HG02943 (cell line): Measurements from ENCODE around the gene FAM227A.
A peak's percentile ranks its signal among the peaks of the same experiment; 100 is the strongest.
"Not testable (repeated sequence)": the region's sequence is repeated elsewhere in the genome, so short reads cannot be mapped to it uniquely, and the experiment has no call there.

ENCODE experiments used
- ATAC-seq: cut with Tn5 transposase; IDR thresholded peaks from one replicate; pipeline ENCODE4 v1.9.1; 2021; ENCODE audit warnings: mild to moderate bottlenecking, low read depth, moderate library complexity; ENCODE audit not compliant: unreplicated experiment

The FAM227A gene

DNA sequence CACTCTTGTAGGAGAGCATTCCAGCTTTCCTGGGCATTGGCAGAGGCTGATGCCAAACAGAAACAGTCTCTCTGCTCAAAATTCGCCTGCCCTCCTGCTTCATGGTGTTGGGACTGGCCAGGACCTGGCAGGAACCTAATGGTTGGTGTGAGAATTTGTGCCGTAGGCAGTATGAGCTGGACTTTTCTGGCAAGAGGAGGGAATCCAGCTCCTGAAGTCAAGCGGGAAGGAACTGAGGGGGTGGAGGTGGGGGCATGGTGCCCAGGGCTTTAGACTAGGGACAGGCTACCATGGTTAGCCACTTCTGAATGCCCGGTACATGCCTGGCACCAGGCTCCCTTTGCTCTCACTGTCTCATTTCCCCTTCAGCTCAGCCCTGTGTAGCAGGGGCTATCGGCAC is 18.7 kb upstream of the FAM227A start:
- ATAC-seq = no peak

DNA sequence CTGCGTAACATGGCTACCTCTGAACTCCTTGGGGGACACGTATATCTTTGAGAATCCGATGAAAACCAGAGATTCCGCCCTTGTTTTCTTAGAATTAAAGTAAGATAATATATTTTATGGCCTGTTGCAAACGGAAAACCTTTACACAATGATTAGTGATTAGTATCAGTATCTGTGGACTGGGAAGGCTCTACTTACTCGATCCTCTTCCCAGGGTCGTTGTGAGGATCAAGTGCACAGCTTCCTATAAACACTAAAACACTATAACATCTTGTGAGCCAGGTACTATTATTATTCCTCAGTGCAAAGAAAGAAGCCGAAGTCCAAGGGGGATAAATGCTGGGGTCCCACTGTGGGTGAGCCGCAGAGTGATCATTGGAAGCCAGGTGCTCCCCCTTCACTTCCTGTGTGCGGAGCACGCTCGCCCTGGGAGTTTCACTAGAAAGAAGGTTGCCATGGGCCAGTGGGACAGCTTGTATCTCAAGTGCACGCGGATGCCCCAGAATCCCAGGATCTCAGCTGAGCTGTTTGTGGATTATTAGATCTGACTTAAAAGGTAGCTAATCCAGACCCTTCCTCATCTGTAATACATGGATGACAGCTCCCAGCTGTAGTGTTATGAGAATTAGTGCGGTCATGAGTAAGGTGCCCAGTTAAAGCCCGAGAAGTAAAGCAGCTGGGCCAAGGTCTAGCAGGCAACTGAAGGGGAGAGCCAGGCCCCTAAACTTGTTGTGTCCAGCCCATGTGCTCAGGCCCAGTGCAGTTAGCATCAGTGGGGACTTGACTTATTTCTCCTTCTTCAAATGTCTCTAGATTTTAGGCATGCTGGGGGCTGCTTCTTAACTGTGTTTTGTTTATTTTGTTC is 1.1 kb upstream of the FAM227A start:
- ATAC-seq = no peak

DNA sequence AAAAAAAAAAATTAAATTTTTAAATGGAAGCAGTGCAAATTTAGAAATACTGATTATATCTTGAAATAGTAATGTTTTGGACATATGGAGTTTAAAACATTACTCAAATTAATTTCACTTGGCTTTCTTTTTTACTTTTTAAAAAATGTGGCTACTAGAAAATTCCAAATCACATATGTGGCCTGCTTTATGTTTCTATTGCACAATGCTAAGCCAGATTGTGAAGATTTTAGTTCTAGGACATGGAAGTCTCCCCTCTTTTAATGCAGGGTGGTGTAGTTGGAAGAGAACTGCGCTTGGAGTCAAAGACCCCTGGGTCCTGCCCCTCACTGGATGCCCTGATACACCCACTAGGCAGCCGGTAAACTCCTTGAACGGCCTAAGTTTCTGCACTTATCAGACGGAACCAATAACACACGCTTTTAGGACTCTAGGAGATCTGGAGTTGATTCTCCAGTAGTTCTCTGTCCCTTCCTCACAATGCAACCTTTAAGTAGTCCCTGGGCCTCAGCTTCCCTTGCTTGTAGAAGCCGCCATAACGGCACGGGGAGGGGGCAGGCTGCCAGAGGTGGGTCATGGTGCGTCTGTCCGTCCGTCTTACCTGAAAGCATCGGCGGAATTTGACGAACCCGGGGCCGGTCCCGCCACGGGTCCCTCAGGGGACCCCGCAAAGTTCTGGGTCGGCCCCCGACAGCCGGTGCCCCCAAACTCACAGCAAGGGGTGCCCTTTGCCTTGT is 505 bp downstream of the FAM227A start:
- ATAC-seq = peak; percentile 12

DNA sequence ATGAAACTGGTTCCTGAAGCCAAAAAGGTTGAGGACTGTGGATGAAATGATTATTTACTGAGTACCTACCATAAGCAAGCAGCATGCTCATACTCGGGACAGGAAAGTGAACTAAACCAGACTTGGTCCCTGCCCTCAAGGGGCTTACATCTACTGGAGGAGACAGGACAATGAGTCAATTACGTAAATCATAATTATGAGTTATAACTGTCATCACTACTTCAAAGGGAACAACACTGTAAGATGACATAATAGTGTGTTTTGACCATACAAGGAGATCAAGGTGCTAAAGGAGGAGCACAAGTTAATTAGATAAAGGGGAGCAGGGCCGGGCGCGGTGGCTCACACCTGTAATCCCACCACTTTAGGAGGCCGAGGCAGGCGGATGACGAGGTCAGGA is 2.5 kb downstream of the FAM227A start:
- no peak for ATAC-seq

DNA sequence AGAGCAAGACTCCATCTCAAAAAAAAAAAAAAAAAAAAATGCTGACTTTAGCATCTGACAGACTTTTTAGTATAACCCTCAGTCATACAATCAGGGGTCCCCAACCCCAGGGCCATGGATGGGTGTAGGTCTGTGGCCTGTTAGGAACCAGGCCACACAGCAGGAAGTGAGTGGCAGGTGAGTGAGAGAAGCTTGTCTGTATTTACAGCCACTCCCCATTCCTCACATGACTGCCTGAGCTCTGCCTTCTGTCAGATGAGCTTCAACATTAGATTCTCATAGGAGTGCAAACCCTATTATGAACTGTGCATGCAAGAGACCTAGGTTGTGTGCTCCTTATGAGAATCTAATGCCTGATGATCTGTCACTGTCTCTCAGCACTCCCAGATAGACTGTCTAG is 3.3 kb downstream of the FAM227A start:
- no peak for ATAC-seq

DNA sequence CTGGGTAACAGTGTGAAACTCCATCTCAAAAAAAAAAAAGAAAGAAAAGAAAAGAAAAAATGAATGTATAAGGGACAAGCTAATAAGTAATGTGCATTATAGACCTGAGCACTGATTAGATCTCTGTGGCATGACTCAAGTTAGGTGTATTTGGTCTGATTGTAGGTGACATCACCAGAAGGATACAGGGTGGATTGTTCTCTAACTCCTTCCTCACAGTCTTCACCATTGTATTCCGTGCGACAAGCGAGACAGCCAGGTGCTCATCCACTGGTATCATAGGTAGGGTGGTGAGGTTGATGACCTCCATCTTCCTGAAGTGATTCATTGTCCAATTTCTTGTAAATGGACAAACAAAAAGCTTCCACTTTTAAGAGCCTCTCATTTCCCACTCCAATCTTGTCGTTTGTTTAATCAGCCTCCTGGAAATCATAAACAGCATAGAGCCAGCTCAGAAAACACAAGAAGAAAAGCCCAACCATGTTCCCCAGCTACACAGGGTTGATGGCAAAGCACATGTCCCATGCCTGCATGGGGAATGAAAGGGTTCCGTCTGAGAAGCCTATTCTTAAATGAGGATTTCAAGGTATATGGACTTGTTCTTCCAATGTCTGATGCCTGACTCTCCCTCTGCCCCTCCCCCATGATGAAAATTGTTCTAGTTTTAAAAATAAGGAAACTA is 6.2 kb downstream of the FAM227A start:
- ATAC-seq = no peak

DNA sequence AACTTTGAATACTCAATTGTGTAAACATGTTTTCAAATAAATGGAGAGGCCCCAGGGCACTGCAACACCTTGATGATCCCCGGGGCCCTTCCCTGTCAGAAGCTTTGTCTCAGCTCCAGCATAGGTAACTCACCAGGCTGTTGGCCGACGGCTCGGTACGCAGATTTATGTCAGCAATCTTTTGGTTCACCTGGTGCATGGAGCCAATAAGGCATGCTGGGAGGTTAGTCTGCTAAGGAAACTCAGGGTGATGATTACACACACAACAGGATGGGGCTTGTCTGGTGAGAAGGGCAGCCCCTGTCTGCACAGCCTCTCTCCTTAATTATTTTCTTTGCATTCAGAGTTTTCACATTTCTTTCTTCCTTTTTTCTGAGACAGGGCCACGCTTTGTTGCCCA is 10.8 kb downstream of the FAM227A start:
- ATAC-seq = no peak

DNA sequence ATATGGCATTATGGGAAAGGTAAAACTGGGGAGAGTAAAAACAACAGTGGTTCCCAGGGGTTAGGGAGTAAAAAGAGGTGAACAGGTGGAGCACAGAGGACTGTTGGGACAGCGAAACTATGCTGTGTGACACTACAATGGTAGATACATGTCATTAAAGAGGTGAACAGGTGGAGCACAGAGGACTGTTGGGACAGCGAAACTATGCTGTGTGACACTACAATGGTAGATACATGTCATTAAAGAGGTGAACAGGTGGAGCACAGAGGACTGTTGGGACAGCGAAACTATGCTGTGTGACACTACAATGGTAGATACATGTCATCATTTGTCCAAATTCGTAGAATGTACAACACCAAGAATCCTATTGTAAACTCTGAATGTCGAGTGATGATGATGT is 11.9 kb downstream of the FAM227A start:
- not testable (repeated sequence) for ATAC-seq

DNA sequence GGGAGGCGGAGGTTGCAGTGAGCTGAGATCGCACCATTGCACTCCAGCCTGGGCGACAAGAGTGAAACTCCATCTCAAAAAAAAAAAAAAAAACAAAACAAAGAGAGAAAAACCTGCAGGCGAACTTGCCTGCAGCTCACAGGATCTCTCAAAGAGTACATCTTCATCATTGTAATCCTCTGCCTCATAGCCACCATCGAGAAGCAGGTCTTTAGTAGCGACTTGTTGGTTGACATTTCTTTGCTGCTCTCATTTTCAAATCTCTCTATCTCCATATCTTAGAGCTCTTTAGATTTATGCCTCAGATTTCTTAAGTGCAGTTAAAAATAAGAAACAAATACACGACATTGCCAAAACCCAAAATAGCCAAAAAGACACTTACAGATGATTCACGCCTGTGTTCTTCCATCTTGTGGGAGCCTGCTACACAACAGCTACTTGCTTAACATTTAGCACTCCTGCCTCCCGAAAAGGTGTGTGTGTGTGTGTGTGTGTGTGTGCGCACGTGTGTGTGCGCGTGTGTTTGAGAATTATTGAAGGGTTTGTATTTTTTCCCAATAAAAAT is 14.6 kb downstream of the FAM227A start:
- ATAC-seq = no peak

DNA sequence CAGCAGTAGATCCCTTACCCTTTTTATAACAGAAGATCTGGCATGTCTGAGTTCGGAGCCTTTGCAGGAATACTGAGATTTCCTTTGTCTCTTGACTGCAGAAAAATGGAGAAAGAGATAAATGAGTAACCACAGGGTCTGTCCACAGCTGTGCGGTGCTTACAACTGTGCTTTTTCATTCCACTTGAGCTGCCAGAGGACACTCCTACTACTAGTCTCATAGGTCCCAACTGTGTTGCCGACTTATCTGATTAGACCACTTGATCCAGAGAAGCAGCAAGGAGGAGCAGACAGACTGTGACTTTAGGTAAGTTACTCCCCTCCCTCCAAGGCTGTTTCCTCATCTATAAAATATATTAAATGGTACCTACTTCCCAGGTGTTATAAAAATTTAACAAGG is 17.5 kb downstream of the FAM227A start:
- ATAC-seq = no peak

DNA sequence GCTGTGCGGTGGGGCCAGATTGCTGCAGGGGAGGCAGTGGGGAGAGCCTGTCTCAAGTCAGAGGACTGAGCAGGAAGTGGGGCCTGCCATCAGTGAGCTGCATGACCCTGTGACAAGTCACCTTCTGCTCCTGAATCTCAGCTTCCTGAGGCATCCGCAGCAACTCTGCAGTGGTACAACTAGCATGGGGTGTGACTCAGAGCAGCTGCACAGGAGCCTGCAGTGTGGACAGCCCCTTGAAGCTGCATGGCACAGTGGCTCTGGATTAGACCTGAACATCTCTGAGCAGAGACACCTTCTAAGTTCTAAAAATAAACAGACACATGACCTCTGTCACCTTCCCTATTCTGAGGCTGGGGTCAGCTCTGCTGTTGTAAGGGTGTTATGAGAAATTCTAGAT is 18.0 kb downstream of the FAM227A start:
- ATAC-seq = no peak

DNA sequence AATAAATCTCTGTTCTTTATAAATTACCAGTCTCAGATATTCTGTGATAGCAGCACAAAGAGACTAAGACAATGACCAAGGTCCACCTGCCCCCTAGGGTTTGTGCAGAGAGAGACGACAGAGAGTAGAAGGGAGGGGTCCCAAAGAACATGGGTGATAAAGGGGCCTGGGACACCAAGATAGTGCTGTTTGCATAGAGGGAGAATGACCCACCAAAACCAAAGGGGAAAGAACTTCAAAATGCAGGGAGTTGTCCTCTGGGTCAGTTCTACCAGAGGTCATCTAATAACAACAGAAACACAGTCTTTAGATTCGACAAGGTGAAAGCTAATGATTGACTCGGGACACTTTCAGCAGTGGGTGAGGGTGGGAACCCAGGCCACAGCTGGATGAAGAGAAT is 23.7 kb downstream of the FAM227A start:
- ATAC-seq = no peak

DNA sequence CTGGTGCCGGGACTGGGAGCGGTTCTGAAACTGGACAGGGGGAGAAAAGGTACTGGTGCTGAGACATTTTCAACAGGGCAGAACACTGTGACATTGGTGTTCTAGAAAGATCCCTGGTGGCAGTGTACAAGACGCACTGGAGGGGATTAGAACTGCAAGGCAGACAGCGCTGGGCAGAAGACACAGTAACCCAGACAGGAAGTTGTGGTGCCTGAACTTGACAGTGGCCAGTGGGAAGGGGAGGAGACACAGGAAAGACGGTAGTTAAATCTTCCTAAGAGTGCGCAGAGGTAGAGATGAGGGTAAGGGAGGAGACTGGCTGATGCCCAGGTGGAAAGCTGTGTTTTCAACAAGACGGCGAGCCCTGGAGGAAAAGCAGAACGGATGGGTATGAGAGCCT is 24.5 kb downstream of the FAM227A start:
- ATAC-seq = no peak

DNA sequence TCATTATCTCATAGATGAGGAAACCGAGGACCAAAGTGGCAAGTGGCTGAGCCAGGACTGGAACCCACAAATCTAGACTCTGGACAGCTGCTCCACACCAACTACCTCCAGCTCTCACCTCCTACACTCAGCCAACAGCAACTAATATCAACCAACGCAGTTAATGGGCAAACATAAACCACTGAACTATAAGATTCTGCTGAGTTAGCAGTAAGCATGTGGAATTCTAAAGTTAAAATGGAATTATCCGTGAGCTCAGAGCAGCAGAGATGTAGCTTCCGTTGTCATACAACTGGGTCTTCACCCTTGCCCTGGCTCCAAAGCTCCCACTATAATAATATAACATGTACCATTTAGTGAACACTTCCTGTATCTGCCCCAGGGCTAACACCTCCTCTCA is 27.1 kb downstream of the FAM227A start:
- no peak for ATAC-seq

DNA sequence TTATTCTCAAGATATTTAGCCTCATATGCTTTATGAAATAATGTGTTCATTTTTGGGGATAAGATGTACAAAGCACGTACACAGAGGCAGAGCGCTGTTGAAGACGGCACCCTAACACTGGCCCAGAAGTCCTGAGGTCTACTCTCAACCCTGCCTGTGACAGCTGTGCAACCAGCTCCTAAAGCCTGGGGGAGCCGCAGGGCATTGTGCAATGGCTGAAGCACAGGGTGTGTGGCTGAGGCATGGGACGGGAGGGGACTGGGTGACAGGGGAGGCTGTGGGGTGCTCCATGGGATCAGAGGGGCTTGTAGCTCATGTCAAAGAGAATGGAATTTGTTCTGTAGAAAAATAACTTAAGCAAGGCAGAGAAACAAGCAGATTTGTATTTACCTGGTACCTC is 27.7 kb downstream of the FAM227A start:
- no peak for ATAC-seq

DNA sequence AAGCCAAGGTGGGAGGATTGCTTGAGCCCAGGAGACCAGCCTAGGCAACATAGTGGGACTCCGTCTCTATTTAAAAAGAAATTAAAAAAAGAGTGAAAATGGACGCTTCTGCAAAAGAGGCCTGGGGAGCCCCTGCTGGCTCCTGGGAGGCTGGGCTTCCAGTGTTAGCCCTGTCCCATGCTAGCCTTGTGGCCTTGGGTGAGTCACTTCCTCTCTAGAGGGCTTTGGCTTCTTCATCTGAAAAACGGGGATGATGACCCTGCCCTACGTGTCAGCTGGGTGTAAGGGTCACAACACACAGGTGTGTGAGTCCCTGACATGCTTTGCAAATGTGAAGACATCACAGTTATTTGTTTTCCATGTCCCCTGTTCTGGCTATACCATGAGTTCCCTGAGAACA is 32.8 kb downstream of the FAM227A start:
- no peak for ATAC-seq

DNA sequence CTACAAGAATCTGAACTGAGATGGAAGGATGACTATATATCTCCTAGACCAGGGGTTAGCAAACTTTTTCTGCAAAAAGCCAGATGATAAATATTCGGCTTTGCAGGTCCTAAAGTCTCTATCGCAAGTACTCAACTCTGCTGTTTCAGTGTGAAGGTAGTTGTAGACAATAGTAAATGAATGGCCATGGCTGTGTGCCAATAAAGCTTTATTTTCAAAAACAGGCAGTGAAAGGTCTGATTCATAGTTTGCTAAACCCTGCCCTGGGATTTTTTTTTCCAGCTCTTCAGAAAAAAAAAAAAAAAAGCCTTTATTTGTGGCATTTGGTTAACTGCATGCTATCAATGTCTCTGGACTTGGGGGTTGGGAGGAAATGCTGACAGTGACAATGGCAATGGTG is 37.5 kb downstream of the FAM227A start:
- no peak for ATAC-seq

DNA sequence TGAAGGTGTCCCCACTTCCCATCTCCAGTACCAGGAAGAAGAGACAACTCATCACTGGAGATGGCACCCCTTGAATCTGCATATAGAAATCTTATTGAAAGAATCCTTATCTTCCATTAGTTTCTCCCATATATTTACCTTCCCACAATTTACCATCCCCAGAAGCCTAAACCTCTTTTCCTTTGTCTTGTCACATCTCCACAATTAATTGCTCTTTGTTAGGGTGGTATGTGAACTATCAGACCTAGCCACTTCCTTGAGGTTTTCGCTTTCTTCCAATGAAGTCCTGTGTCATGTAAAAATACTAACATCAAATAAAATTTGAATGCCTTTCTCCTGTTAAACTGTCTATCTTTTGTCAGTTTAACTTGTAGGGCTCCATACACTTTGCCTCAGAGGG is 37.9 kb downstream of the FAM227A start:
- ATAC-seq = no peak

DNA sequence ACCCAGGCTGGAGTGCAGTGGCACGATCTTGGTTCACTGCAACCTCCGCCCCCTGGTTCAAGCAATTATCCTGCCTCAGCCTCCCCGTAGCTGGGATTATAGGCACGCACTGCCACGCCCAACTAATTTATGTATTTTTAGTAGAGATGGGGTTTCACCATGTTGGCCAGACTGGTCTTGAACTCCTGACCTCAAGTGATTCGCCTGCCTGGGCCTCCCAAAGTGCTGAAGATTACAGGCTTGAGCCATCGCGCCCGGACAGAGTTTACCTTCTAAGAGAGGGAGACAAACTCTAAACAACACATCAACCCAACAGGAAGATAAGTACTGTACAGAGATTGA is 41.2 kb downstream of the FAM227A start:
- not testable (repeated sequence) for ATAC-seq

DNA sequence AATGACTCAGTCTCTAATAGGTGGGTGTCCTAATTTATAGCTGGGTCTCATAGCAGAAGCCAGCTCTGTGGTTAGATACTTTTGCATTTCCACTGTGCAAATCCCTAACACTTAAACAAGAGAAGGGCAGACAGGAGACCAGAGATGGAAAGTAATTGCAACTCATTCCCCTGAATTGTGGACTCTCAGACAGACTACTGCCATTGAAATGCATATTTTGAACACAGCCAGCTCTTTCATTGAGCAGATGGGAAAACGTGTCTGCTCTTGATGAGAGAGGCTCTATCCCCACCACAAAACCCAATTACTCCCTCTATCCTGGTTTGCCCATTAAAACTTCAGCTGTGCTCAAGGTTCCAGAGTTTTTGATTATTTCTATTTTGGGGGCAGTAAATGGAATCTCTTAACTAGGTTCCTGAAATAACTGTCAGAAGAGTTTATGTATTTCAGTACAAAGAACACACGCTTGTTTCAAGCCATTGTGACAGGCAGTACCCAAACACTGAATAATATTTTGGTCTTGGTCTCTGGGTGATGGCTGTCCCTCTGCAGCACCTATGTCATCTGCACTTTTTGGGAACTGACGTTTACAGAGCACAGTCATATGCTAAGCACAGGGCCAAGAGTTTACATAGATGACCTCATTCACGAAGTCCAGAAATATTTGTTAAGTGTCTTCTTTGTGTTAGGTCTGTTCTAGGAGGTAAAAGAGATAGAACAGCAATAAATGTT is 41.7 kb downstream of the FAM227A start:
- ATAC-seq = no peak

DNA sequence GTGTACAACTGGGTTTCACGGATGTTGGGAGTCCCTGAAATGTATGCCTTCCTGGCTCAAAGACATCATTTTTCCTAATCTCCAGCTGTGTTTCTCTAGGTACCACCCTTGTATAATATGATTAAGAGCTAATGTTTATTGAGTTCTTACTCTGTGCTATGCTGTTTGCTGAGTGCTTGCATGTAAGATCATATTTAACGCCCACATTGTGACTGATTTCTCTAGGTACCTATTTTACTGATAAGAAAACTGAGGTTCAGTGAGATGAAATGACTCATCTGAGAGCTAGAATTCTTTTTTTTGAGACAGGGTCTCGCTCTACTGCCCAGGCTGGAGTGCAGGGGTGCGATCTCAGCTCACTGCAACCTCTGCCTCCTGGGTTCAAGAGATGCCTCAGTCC is 42.6 kb downstream of the FAM227A start:
- ATAC-seq = no peak
